ENCODE data around the gene DAP. TPM values are rescaled to one million over a fixed set of nuclear protein-coding genes. Genes with fewer than 3 reads are reported as not detected.

DAP gene
- total RNA-seq, 1 experiment from 2014 or later, result 95.9 TPM

- ChIA-PET CTCF (no interaction called here), POLR2A (ENCODE audit: low non-redundant PET) (no interaction called here)
- no peak for DNase-seq (ENCODE audit: low spot score)
- Histone ChIP-seq H3K4me3 (ENCODE audit: low read depth, low read length, poor library complexity, severe bottlenecking) (no peak overlapping the region), H3K4me1 (ENCODE audit: insufficient read depth, low read length, poor library complexity, severe bottlenecking) (peaks cover 24% of the 10 kb centered on the region), H3K9me3 (ENCODE audit: low read depth, low read length, poor library complexity, severe bottlenecking) (no peaks in the 10 kb centered on the region), H3K27ac (ENCODE audit: low read depth, low read length, poor library complexity, severe bottlenecking) (no peak overlapping the region), H3K27me3 (replicated peaks; ENCODE audit: insufficient read depth, low read depth, low read length, poor library complexity) (no peaks in the 10 kb centered on the region), H3K36me3 (ENCODE audit: insufficient read depth, low read length, poor library complexity, severe bottlenecking) (no peaks in the 10 kb centered on the region)
- BruUV-seq (replicated peaks), result no TSS peak
- TF ChIP-seq CTCF (conservative IDR thresholded peaks at IDR 0.05; ENCODE audit: low read depth, low read length) (no peak), EZH2 (IDR thresholded peaks at IDR 0.05; ENCODE audit: borderline replicate concordance, low read depth, low read length, poor library complexity, severe bottlenecking) (no peak)
- intact Hi-C loops (cut with micrococcal nuclease; ENCODE audit: unreplicated experiment), result no loop called here
These were observed 60.5 kb downstream of the DAP start for GRCh38 chr5:10700516-10700915.

GRCh38 chr5:10699987-10700386, 61.0 kb downstream of the DAP start:
- TF ChIP-seq CTCF (conservative IDR thresholded peaks at IDR 0.05; ENCODE audit: low read depth, low read length) (no peak), EZH2 (IDR thresholded peaks at IDR 0.05; ENCODE audit: borderline replicate concordance, low read depth, low read length, poor library complexity, severe bottlenecking) (no peak)
- intact Hi-C loops (cut with micrococcal nuclease; ENCODE audit: unreplicated experiment), result loop anchor here (5.0 to 10.0 kb wide), 3 partner anchors 162 to 1325 kb away; no protein-coding TSS in a partner anchor
- BruUV-seq (replicated peaks), result no TSS peak

GRCh38 chr5:10699281-10699874, 61.7 kb downstream of the DAP start:
- Histone ChIP-seq H3K4me1 (ENCODE audit: insufficient read depth, low read length, poor library complexity, severe bottlenecking) (peaks cover 22% of the 10 kb centered on the region), H3K4me3 (ENCODE audit: low read depth, low read length, poor library complexity, severe bottlenecking) (no peak overlapping the region), H3K36me3 (ENCODE audit: insufficient read depth, low read length, poor library complexity, severe bottlenecking) (no peaks in the 10 kb centered on the region), H3K27ac (ENCODE audit: low read depth, low read length, poor library complexity, severe bottlenecking) (no peak overlapping the region), H3K9me3 (ENCODE audit: low read depth, low read length, poor library complexity, severe bottlenecking) (no peaks in the 10 kb centered on the region), H3K27me3 (replicated peaks; ENCODE audit: insufficient read depth, low read depth, low read length, poor library complexity) (no peaks in the 10 kb centered on the region)
- no TSS peak for BruUV-seq (replicated peaks)
- ChIA-PET POLR2A (ENCODE audit: low non-redundant PET) (no interaction called here), CTCF (interaction anchor here (0.6 kb wide), 1 partner anchor 1020 kb away, joined by 3 read pairs; no protein-coding TSS in a partner anchor)
- TF ChIP-seq CTCF (conservative IDR thresholded peaks at IDR 0.05; ENCODE audit: low read depth, low read length) (no peak), EZH2 (IDR thresholded peaks at IDR 0.05; ENCODE audit: borderline replicate concordance, low read depth, low read length, poor library complexity, severe bottlenecking) (no peak)
- no peak for DNase-seq (ENCODE audit: low spot score)
- intact Hi-C loops (cut with micrococcal nuclease; ENCODE audit: unreplicated experiment), result loop anchor here (5.0 to 10.0 kb wide), 3 partner anchors 163 to 1325 kb away; no protein-coding TSS in a partner anchor

More at GRCh38 chr5:10699987-10700386, 61.0 kb downstream of the DAP start:
- no peaks in the 10 kb centered on the region for H3K9me3 ChIP-seq (ENCODE audit: low read depth, low read length, poor library complexity, severe bottlenecking)
- no peaks in the 10 kb centered on the region for H3K36me3 ChIP-seq (ENCODE audit: insufficient read depth, low read length, poor library complexity, severe bottlenecking)
- H3K27ac ChIP-seq (ENCODE audit: low read depth, low read length, poor library complexity, severe bottlenecking), result no peak overlapping the region
- peaks cover 24% of the 10 kb centered on the region for H3K4me1 ChIP-seq (ENCODE audit: insufficient read depth, low read length, poor library complexity, severe bottlenecking)
- no peaks in the 10 kb centered on the region for H3K27me3 ChIP-seq (replicated peaks; ENCODE audit: insufficient read depth, low read depth, low read length, poor library complexity)
- DNase-seq (ENCODE audit: low spot score), result no peak
- ChIA-PET POLR2A (ENCODE audit: low non-redundant PET) (no interaction called here), CTCF (no interaction called here)
- H3K4me3 ChIP-seq (ENCODE audit: low read depth, low read length, poor library complexity, severe bottlenecking), result no peak overlapping the region

Data from A673 (cell line).